GM12865 (cell line): ENCODE measurements around the gene ACTL7A.
"Not testable (repeated sequence)": the region's sequence is repeated elsewhere in the genome, so short reads cannot be mapped to it uniquely, and the experiment has no call there.

Experiments
- DNase-seq: peaks from one replicate; pipeline ENCODE4 v3.0.0; 2010; ENCODE audit warnings: low read depth
- H3K4me3 ChIP-seq: 2 replicates; pipeline ENCODE4 v1.5.1; 2011; ENCODE audit warnings: mild to moderate bottlenecking, low read depth, low read length, control low read depth
- TF ChIP-seq, protein P1 (sequence below): IDR thresholded peaks from 2 replicates; pipeline ENCODE4 v1.5.1; 2011; ENCODE audit warnings: low read length, control low read depth, low read depth, inconsistent platforms; ENCODE audit not compliant: insufficient read depth; ENCODE audit errors: missing control alignments

The ACTL7A gene

DNA sequence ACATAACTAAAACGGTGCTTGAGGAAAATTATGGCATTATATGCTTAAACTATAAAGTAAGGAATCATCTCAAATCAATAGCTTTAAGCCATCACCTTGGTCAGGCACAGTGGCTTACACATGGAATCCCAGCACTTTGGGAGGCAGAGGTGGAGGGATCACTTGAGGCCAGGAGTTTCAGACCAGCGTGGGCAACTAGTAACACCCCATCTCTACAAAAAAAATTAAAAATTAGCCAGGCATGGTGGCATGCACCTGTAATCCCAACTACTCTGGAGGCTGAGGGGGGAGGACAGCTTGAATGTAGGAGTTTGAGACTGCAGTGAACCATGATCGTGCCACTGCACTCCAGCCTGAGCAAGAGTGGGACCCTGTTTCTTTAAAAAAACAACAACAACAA lies 22.6 kb downstream of the ACTL7A start:
- TF ChIP-seq, protein P1, sequence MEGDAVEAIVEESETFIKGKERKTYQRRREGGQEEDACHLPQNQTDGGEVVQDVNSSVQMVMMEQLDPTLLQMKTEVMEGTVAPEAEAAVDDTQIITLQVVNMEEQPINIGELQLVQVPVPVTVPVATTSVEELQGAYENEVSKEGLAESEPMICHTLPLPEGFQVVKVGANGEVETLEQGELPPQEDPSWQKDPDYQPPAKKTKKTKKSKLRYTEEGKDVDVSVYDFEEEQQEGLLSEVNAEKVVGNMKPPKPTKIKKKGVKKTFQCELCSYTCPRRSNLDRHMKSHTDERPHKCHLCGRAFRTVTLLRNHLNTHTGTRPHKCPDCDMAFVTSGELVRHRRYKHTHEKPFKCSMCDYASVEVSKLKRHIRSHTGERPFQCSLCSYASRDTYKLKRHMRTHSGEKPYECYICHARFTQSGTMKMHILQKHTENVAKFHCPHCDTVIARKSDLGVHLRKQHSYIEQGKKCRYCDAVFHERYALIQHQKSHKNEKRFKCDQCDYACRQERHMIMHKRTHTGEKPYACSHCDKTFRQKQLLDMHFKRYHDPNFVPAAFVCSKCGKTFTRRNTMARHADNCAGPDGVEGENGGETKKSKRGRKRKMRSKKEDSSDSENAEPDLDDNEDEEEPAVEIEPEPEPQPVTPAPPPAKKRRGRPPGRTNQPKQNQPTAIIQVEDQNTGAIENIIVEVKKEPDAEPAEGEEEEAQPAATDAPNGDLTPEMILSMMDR: no peak
- H3K4me3 ChIP-seq: no peak overlapping the region
- DNase-seq: no peak

GRCh38 chr9:108885643-108886348 lies 23.7 kb downstream of the ACTL7A start:
- TF ChIP-seq, protein P1: no peak
- DNase-seq: peak; percentile 95
- no peak overlapping the region for H3K4me3 ChIP-seq

- H3K4me3 ChIP-seq: not testable (repeated sequence)
These were observed 24.7 kb downstream of the ACTL7A start for GRCh38 chr9:108886594-108887271.

GRCh38 chr9:108889649-108890067 lies 27.6 kb downstream of the ACTL7A start:
- no peak overlapping the region for H3K4me3 ChIP-seq
- TF ChIP-seq, protein P1: no peak
- DNase-seq: no peak

More at GRCh38 chr9:108886594-108887271, 24.7 kb downstream of the ACTL7A start:
- not testable (repeated sequence) for DNase-seq

DNA sequence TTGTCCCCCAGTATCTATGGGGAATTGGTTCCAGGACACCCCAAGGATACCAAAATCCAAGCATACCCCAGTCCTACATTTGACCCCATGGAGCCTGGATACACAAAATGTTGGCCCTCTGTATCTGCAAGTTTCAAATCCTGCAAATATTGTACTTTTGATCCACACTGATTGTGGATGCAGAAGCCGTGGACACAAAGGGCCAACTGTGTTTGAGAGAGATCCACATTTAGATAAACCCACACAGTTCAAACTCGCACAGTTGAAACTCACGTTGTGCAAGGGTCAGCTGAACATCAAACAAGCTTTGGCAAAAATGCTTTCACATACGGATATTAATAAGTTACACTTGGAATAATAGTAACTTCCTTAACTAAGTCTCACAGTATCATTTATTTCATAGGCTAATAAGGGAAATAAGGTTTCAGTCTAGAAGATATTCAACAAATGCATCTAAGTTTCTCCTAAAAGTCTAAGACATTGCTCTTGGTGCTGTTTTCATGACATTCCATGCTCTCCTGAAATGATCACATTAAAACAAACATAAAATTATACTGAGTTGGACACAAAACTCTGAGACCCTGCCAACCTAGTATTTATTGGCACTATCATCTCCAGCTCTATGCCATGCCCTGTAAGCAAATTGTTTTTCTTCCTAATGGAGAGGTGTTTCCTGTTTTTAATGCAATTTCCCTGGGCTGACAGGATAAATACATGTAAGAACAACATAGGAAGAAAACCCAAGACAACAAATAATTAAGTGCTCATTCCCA lies 32.3 kb downstream of the ACTL7A start:
- TF ChIP-seq, protein P1: no peak
- DNase-seq: no peak
- H3K4me3 ChIP-seq: no peak overlapping the region

- DNase-seq: no peak
- H3K4me3 ChIP-seq: no peak overlapping the region
- TF ChIP-seq, protein P1: no peak
These were observed 35.4 kb downstream of the ACTL7A start for GRCh38 chr9:108897324-108898096.

DNA sequence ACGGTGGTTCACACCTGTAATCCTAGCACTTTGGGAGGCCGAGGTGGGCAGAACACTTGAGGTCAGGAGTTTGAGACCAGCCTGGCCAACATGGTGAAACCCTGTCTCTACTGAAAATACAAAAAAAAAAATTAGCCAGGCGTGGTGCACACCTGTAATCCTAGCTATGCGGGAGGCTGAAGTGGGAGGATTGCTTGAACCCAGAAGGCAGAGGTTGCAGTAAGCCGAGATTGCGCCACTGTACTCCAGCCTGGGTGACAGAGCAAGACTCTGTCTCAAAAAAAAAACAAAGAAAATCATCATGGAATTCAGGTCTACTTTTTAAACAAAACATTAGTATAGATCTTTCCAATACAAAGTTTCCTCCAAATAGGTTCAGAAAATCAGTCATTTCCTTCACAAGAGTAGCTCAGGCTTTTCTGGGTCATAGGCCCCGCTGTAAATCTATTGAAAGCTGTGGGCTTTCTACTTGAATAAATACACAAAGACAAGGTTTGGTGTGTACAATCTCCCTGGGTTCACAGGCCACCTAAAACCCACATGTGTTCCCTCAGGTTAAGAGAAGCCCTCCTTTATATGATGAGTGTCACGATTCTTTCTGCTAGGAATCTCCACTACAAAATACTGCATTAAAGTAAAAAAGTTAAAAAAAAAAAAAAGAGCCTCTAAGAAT lies 37.1 kb downstream of the ACTL7A start:
- not testable (repeated sequence) for DNase-seq, H3K4me3 ChIP-seq
